Skeletal muscle tissue (tissue), 4 donors: Measurements from ENCODE around the gene ALG8. TPM values are rescaled to one million over a fixed set of nuclear protein-coding genes. Genes with fewer than 3 reads are reported as not detected.

ENCODE experiments used
- H3K27ac ChIP-seq: one replicate; pipeline ENCODE4 v1.7.0; 2013; ENCODE audit warnings: mild to moderate bottlenecking, low read depth, low read length, inconsistent platforms
- H3K27me3 ChIP-seq, 3 donors: one replicate each; pipeline ENCODE4 v1.7.0; 2013; ENCODE audit warnings: low read length in 3 of 3; ENCODE audit not compliant: control insufficient read depth in 3 of 3, insufficient read depth in 3 of 3
- H3K36me3 ChIP-seq, 3 donors: one replicate each; pipeline ENCODE4 v1.7.0; 2013; ENCODE audit warnings: low read length in 3 of 3; ENCODE audit not compliant: control insufficient read depth in 3 of 3, insufficient read depth in 3 of 3
- H3K4me1 ChIP-seq, 3 donors: one replicate each; pipeline ENCODE4 v1.7.0; 2013; ENCODE audit warnings: low read length in 3 of 3, mild to moderate bottlenecking in 3 of 3; ENCODE audit not compliant: control insufficient read depth in 3 of 3, insufficient read depth in 3 of 3
- H3K4me3 ChIP-seq, 3 donors: one replicate each; pipeline ENCODE4 v1.7.0; 2013; ENCODE audit warnings: low read length in 3 of 3
- H3K9ac ChIP-seq, 3 donors: one replicate each; pipeline ENCODE4 v1.7.0; 2013; ENCODE audit warnings: low read length in 3 of 3, mild to moderate bottlenecking in 3 of 3, moderate library complexity in 2 of 3, low read depth in 1 of 3
- H3K9me3 ChIP-seq, 3 donors: one replicate each; pipeline ENCODE4 v1.7.0; 2013; ENCODE audit warnings: low read length in 3 of 3; ENCODE audit not compliant: control insufficient read depth in 3 of 3
- total RNA-seq: library from RNA; depleted of rRNA; stranded (reverse); fragments of >200 nt; gene quantifications from one replicate; pipeline ENCODE4 v1.2.3, GENCODE V29; 2014
- donor health status: Osteomylitis.

The ALG8 gene
- total RNA-seq, 1 donor from 2014 or later, result 57.4 TPM

DNA sequence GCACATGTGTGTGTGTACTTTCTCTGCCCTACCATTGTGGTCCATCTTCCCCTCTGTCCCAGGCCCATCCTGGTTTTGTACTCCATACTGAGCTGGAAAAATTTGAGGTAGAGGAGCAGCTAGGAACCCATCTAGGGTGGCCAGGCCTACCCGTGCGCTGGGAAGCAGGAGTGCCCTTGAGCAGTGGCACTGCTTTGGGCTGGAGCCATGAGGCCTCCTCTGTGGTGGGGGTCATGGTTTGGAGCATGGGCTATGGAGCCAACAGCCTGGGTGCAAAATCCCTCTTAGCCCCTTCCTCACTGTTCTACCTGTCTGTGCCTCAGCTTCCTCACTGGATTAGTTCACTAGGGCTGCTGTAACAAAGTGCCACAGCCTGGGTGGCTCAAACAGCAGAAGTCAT is 21.9 kb upstream of the ALG8 start:
- H3K9ac ChIP-seq, result no peak overlapping the region
- no peaks in the 10 kb centered on the region for H3K9me3 ChIP-seq
- peaks cover 0 to 5% (median 3%) of the 10 kb centered on the region in 3 donors for H3K4me1 ChIP-seq
- H3K27ac ChIP-seq, result no peak overlapping the region
- H3K27me3 ChIP-seq, result no peaks in the 10 kb centered on the region
- no peak overlapping the region for H3K4me3 ChIP-seq
- no peaks in the 10 kb centered on the region for H3K36me3 ChIP-seq

GRCh38 chr11:78160557-78160956 is 21.1 kb upstream of the ALG8 start:
- Histone ChIP-seq H3K9me3 (no peaks in the 10 kb centered on the region), H3K27me3 (no peaks in the 10 kb centered on the region), H3K27ac (no peak overlapping the region), H3K36me3 (no peaks in the 10 kb centered on the region), H3K4me1 (peaks cover 0 to 5% (median 3%) of the 10 kb centered on the region in 3 donors), H3K4me3 (no peak overlapping the region), H3K9ac (no peak overlapping the region)

- Histone ChIP-seq H3K36me3 (no peaks in the 10 kb centered on the region), H3K4me3 (no peak overlapping the region), H3K27me3 (no peaks in the 10 kb centered on the region), H3K9me3 (no peaks in the 10 kb centered on the region), H3K4me1 (peaks cover 0 to 5% (median 0%) of the 10 kb centered on the region in 3 donors), H3K9ac (no peak overlapping the region), H3K27ac (no peak overlapping the region)
Observed at GRCh38 chr11:78158987-78159652, 19.7 kb upstream of the ALG8 start.

GRCh38 chr11:78156127-78156844 is 16.9 kb upstream of the ALG8 start:
- Histone ChIP-seq H3K9ac (no peak overlapping the region), H3K4me1 (no peaks in the 10 kb centered on the region), H3K36me3 (no peaks in the 10 kb centered on the region), H3K27ac (no peak overlapping the region), H3K4me3 (no peak overlapping the region), H3K27me3 (no peaks in the 10 kb centered on the region), H3K9me3 (no peaks in the 10 kb centered on the region)

- Histone ChIP-seq H3K36me3 (no peaks in the 10 kb centered on the region), H3K9me3 (no peaks in the 10 kb centered on the region), H3K27ac (no peak overlapping the region), H3K4me1 (peaks cover 0 to 6% (median 5%) of the 10 kb centered on the region in 3 donors), H3K9ac (no peak overlapping the region), H3K27me3 (no peaks in the 10 kb centered on the region), H3K4me3 (no peak overlapping the region)
Observed at GRCh38 chr11:78151804-78152203, 12.4 kb upstream of the ALG8 start.

- Histone ChIP-seq H3K27me3 (no peaks in the 10 kb centered on the region), H3K4me1 (peaks cover 0 to 6% (median 5%) of the 10 kb centered on the region in 3 donors), H3K9ac (no peak overlapping the region), H3K36me3 (no peaks in the 10 kb centered on the region), H3K9me3 (no peaks in the 10 kb centered on the region), H3K4me3 (no peak overlapping the region), H3K27ac (no peak overlapping the region)
Observed at GRCh38 chr11:78150754-78151153, 11.3 kb upstream of the ALG8 start.

DNA sequence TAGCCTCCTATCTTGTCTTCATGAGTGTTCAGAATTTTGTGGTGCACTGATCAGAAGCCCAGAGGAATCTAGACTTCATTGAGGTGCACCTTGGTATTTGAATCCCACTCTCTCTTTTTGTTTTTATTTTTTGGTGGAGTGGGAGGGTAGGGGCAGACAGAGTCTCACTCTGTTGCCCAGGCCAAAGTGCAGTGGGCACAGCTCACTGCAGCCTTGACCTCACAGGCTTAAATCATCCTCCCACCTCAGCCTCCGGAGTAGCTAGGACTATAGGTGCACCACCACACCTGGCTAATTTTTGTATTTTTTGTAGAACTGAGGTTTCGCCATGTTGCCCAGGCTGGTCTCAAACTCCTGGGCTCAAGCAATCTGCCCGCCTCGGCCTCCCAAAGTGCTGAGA is 10.9 kb upstream of the ALG8 start:
- Histone ChIP-seq H3K9ac (peak overlapping the region in 1 of 3 donors; percentile 16), H3K9me3 (no peaks in the 10 kb centered on the region), H3K4me3 (no peak overlapping the region), H3K4me1 (peaks cover 0 to 6% (median 5%) of the 10 kb centered on the region in 3 donors), H3K27ac (no peak overlapping the region), H3K36me3 (no peaks in the 10 kb centered on the region), H3K27me3 (no peaks in the 10 kb centered on the region)

GRCh38 chr11:78149646-78150045 is 10.2 kb upstream of the ALG8 start:
- no peaks in the 10 kb centered on the region for H3K36me3 ChIP-seq
- no peak overlapping the region for H3K27ac ChIP-seq
- H3K4me1 ChIP-seq, result peaks cover 0 to 6% (median 5%) of the 10 kb centered on the region in 3 donors
- H3K4me3 ChIP-seq, result no peak overlapping the region
- H3K9me3 ChIP-seq, result no peaks in the 10 kb centered on the region
- H3K9ac ChIP-seq, result peak overlapping the region in 1 of 3 donors; percentile 19
- no peaks in the 10 kb centered on the region for H3K27me3 ChIP-seq

DNA sequence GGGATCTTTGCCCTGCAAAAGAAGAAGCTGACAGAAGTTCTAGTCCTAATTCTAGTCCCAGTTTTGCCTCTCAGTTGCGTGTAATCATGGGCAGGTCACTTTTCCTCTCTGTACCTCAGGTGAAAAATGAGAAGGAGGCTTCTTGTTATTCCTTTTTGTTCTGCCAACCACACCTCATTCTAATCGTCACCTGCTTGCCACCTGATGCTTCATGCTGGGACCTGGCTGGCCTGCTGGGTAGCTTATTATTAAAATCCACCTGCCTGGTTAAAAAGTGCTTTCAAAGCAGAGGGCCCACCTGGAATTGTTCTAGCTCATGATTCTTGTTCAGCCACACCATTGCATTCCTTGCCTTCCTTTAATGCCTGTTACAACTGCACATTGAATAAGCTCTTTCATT is 8.4 kb upstream of the ALG8 start:
- Histone ChIP-seq H3K27ac (no peak overlapping the region), H3K4me1 (peaks cover 0 to 6% (median 5%) of the 10 kb centered on the region in 3 donors), H3K27me3 (no peaks in the 10 kb centered on the region), H3K9ac (no peak overlapping the region), H3K9me3 (no peaks in the 10 kb centered on the region), H3K36me3 (peaks cover 0 to 6% (median 0%) of the 10 kb centered on the region in 3 donors), H3K4me3 (no peak overlapping the region)

GRCh38 chr11:78145511-78146025 is 6.1 kb upstream of the ALG8 start:
- Histone ChIP-seq H3K4me1 (peaks cover 3 to 7% (median 5%) of the 10 kb centered on the region in 3 donors), H3K36me3 (peaks cover 0 to 6% (median 0%) of the 10 kb centered on the region in 3 donors), H3K9me3 (no peaks in the 10 kb centered on the region), H3K9ac (no peak overlapping the region), H3K27ac (no peak overlapping the region), H3K27me3 (no peaks in the 10 kb centered on the region), H3K4me3 (no peak overlapping the region)
